ENCODE measurements around the gene SSR1.

DNA sequence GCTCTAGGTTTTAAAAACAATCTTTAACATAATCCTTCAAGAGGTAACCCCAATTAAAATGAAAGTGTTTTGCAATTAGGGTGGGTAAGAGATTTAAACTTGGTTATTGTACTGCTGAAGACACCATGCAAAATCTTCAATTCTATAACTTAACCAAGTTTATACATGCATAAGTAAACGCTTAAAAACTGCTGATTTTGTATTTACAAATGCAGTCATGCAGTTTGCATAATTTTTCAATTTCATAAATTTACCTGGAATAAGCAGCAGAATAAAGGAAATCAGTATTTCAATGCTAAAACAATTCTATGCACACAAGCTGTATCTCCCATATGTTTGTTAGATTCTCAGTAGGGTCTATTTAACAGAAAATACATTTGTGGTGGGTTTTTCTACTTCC lies 22.9 kb downstream of the SSR1 start:
- TF ChIP-seq EZH2phosphoT487 (IDR thresholded peaks at IDR 0.05; ENCODE audit: borderline replicate concordance), result no peak
- TF ChIP-seq, protein P1, sequence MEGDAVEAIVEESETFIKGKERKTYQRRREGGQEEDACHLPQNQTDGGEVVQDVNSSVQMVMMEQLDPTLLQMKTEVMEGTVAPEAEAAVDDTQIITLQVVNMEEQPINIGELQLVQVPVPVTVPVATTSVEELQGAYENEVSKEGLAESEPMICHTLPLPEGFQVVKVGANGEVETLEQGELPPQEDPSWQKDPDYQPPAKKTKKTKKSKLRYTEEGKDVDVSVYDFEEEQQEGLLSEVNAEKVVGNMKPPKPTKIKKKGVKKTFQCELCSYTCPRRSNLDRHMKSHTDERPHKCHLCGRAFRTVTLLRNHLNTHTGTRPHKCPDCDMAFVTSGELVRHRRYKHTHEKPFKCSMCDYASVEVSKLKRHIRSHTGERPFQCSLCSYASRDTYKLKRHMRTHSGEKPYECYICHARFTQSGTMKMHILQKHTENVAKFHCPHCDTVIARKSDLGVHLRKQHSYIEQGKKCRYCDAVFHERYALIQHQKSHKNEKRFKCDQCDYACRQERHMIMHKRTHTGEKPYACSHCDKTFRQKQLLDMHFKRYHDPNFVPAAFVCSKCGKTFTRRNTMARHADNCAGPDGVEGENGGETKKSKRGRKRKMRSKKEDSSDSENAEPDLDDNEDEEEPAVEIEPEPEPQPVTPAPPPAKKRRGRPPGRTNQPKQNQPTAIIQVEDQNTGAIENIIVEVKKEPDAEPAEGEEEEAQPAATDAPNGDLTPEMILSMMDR (conservative IDR thresholded peaks at IDR 0.05; ENCODE audit: low read length), result no peak

Data from Loucy (cell line).